ENCODE measurements around the gene EOMES.

Gene EOMES

GRCh38 chr3:27680517-27681246, 41.4 kb downstream of the EOMES start:
- DNase-seq (ENCODE audit: low read depth in 2 of 2): no peak

- no peak for DNase-seq (ENCODE audit: low read depth in 2 of 2)
Measured at GRCh38 chr3:27679691-27680090, 42.4 kb downstream of the EOMES start.

GRCh38 chr3:27678234-27678633, 43.9 kb downstream of the EOMES start:
- DNase-seq (ENCODE audit: low read depth in 2 of 2): no peak

- DNase-seq (ENCODE audit: low read depth in 2 of 2): no peak
Measured at GRCh38 chr3:27677565-27677964, 44.6 kb downstream of the EOMES start.

GRCh38 chr3:27675287-27675686, 46.8 kb downstream of the EOMES start:
- DNase-seq (ENCODE audit: low read depth in 2 of 2): no peak

GRCh38 chr3:27673701-27674100, 48.4 kb downstream of the EOMES start:
- no peak for DNase-seq (ENCODE audit: low read depth in 2 of 2)

- DNase-seq (ENCODE audit: low read depth in 2 of 2): no peak
Measured at GRCh38 chr3:27671101-27671500, 51.0 kb downstream of the EOMES start.

GRCh38 chr3:27670619-27671018, 51.5 kb downstream of the EOMES start:
- no peak for DNase-seq (ENCODE audit: low read depth in 2 of 2)

GRCh38 chr3:27669591-27669990, 52.5 kb downstream of the EOMES start:
- DNase-seq (ENCODE audit: low read depth in 2 of 2): no peak

GRCh38 chr3:27667751-27668150, 54.4 kb downstream of the EOMES start:
- no peak for DNase-seq (ENCODE audit: low read depth in 2 of 2)

GRCh38 chr3:27666708-27667107, 55.4 kb downstream of the EOMES start:
- no peak for DNase-seq (ENCODE audit: low read depth in 2 of 2)

- no peak for DNase-seq (ENCODE audit: low read depth in 2 of 2)
Measured at GRCh38 chr3:27666272-27666671, 55.9 kb downstream of the EOMES start.

Measured in stimulated activated CD4-positive, alpha-beta T cell treated with anti-CD3 and anti-CD28 coated beads, Interleukin-1b, Interleukin-23, amount 100 ng/mL, for 4 hours (primary cell).